BLaER1 treated with 17β-estradiol and CSF1 and Interleukin-3, amounts not matched to agents 10 nM and 100 nM (cell line): ENCODE data around the gene SUSD2.
A peak's percentile ranks its signal among the peaks of the same experiment; 100 is the strongest.
"Not testable (repeated sequence)": the region's sequence is repeated elsewhere in the genome, so short reads cannot be mapped to it uniquely, and the experiment has no call there.

Experiments
- H3K27ac ChIP-seq, 11 experiments: shearing (Covaris generic); formaldehyde crosslinking; 2 replicates each; pipeline ENCODE4 v1.8.1; 2022
- H3K27me3 ChIP-seq, 11 experiments: shearing (Covaris generic); formaldehyde crosslinking; 2 replicates each; pipeline ENCODE4 v1.8.1; 2022
- H3K36me3 ChIP-seq, 11 experiments: shearing (Covaris generic); formaldehyde crosslinking; 2 replicates each; pipeline ENCODE4 v1.8.1; 2022
- H3K4me1 ChIP-seq, 10 experiments: shearing (Covaris generic); formaldehyde crosslinking; 2 replicates each; pipeline ENCODE4 v1.8.1; 2022
- H3K4me2 ChIP-seq, 11 experiments: shearing (Covaris generic); formaldehyde crosslinking; 2 replicates each; pipeline ENCODE4 v1.8.1; 2022
- H3K4me3 ChIP-seq, 10 experiments: shearing (Covaris generic); formaldehyde crosslinking; 2 replicates each; pipeline ENCODE4 v1.8.1; 2022
- H3K9ac ChIP-seq, 11 experiments: shearing (Covaris generic); formaldehyde crosslinking; 2 replicates each; pipeline ENCODE4 v1.8.1; 2022
- H3K9me3 ChIP-seq, 11 experiments: shearing (Covaris generic); formaldehyde crosslinking; replicated peaks in 1 of 11; 2 replicates each; pipeline ENCODE4 v1.8.1; 2022
- H4K20me1 ChIP-seq, 11 experiments: shearing (Covaris generic); formaldehyde crosslinking; 2 replicates each; pipeline ENCODE4 v1.8.1; 2022
- Cebpa-rat ChIP-seq, 11 experiments: shearing (Covaris generic); IDR thresholded peaks; 2 replicates each; pipeline ENCODE4 v1.8.1; 2022

Gene SUSD2

DNA sequence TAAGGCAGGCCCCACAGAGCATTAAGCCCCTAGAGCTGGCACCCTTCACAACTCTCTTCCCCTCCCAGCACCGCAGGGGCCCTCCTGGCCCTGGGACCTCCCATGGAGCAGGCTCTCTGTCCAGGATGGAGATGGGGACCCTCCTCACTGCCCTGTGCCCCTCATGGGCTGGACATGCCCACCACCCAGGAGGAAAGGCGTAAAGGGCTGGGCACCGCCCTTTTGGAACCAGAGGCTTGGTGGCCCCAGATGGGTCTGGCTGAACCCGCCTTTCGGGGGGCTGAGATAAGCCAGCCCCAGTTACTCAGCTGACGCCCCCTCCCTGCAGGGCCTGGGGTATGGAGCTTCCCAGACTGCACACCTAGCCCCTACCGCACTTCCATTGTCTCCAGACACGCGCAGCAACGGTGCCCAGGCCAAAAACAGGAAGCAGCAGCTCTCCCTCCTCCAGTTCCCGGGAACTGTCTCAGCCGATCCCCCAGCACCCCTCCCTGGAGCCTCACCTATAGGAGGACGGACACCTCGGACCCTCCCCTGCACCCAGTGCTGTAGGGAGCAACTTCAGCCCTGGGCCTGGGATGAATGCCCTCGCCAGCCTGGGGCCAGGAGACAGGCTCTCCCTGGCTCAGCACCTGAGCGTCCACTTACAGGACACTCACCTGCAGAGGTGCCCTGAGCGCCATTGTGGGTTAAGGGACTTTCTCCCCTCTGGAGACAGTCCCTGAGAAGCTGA lies 1.6 kb upstream of the SUSD2 start:
- Histone ChIP-seq H3K27me3 (no peaks in the 10 kb centered on the region), H3K4me3 (no peak overlapping the region), H3K4me2 (no peak overlapping the region), H3K36me3 (peaks cover 14 to 53% (median 40%) of the 10 kb centered on the region in 11 experiments; a peak in 21 of 22 replicates), H4K20me1 (peaks cover 0 to 58% (median 18%) of the 10 kb centered on the region in 11 experiments; a peak in 18 of 22 replicates), H3K27ac (no peak overlapping the region), H3K4me1 (peaks cover 12 to 32% (median 22%) of the 10 kb centered on the region in 10 experiments), H3K9ac (no peak overlapping the region), H3K9me3 (no peaks in the 10 kb centered on the region)
- TF ChIP-seq Cebpa-rat (IDR thresholded peaks at IDR 0.05) = no peak

DNA sequence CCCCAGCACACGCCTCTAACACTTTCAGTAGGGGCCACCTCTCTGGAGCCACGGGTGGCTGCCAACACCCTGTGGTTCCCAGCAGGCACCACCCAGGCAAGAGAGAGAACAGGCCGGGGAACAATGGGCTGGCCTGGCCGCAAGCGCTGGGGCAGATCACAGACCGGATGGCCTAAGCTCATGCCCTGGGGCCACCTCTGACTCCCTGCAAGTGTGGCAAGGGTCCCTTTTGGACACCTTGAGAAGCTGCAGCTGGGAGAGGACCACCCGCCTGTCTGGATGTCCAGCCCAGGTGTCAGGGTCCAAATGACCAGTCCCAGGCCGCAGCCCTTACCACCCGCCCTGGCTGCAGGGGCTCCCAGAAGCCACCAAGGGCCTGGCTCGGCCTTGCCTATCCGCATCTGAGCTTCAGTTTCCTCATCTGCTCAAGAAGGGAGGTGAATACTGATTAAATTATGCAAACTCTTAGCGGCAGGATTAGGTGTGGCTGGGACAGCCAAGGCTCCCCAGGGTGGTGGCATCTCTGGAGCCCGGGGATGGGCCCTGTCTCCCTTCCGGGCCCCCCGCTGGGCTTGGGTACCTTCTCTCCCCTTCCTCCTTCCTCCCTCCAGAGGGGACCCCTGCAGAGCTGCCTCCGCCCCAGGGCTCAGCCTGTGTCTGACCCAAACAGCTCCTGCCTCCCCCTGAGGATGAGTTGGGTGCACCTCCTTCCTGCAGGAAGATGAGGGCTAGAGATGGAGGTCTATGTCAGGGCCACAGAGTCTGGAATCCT lies 785 bp upstream of the SUSD2 start:
- Histone ChIP-seq H3K9me3 (no peaks in the 10 kb centered on the region), H3K9ac (no peak overlapping the region), H3K36me3 (peaks cover 14 to 45% (median 33%) of the 10 kb centered on the region in 11 experiments; a peak in 21 of 22 replicates), H3K4me2 (no peak overlapping the region), H3K4me3 (no peak overlapping the region), H3K27ac (no peak overlapping the region), H3K27me3 (no peaks in the 10 kb centered on the region), H3K4me1 (peaks cover 12 to 29% (median 21%) of the 10 kb centered on the region in 10 experiments), H4K20me1 (peaks cover 0 to 49% (median 10%) of the 10 kb centered on the region in 11 experiments; a peak in 15 of 22 replicates)
- no peak for TF ChIP-seq Cebpa-rat (IDR thresholded peaks at IDR 0.05)

DNA sequence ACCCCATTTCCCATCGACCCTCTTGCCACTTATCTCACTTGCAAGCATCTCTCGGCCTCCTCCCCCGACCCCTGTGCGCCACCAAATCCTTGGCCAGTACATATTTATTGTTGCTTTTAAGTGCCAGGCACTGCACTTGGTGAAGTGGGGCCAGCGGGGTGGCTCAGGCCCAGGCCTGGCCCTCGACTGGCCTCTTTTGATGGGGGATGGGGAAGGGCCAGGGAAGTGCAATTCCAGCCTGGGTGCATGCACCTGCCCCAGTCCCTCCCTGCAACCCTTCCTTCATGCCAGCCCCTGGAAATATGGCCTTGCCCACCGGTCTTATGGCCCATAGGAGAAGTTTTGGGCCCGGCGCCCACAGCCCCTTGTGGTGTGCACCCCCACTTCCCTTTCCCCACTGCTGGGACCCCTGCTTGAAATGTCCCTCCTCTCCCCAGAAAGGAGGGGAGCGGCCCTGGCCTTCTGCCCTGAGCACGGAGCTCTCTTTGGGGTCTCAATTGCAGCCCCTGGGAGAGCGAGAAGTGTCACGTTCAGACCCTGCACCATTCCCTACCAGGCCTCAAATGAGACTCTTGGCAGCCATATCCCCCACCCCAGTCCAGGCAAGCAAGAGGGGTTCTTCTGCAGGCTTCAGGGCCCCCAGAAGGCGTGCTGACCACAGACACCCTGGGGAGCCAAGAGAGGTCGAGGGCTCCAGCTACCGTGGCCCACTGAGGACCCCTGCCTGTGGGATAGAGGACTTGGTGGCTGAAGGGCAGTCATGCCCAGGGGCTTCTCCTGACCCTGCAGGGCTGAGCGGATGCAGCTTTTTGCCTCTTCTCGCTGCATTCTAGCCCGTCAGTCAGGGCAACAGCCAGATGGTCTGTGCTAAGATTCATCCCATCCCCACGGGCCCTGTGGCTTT lies 961 bp downstream of the SUSD2 start:
- H3K9ac ChIP-seq = 0 out of 22 replicates have a peak overlapping the region, but pooled peaks of 2 of the 11 experiments have one; percentile 4 to 42
- H3K4me2 ChIP-seq = peak overlapping the region in 8 of 11 experiments; percentile 2 to 70 (median 64); a peak in 14 of 22 replicates

DNA sequence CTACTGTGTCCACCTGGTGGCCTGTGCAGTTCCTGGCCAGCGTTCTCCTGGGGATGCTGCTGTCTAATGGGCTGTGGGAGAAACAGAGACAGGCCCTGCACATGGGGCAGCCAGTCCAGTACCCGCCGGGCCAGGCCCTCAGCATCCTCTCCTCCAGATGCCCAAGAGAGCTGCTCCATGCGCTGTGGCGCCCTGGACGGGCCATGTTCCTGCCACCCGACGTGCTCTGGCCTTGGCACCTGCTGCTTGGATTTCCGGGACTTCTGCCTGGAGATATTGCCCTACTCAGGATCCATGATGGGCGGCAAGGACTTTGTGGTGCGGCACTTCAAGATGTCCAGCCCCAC lies 1.6 kb downstream of the SUSD2 start:
- H3K27me3 ChIP-seq, H3K4me3 ChIP-seq, H3K27ac ChIP-seq, H3K9me3 ChIP-seq: not testable (repeated sequence)
- Histone ChIP-seq H3K36me3 (peaks cover 4 to 23% (median 12%) of the 10 kb centered on the region in 11 experiments; a peak in 17 of 22 replicates), H3K4me1 (peaks cover 12 to 29% (median 21%) of the 10 kb centered on the region in 10 experiments), H3K9ac (peak overlapping the region in 1 of 11 experiments; percentile 11; a peak in 2 of 22 replicates), H3K4me2 (peak overlapping the region in 9 of 11 experiments; percentile 2 to 70 (median 63); a peak in 17 of 22 replicates), H4K20me1 (peaks cover 0 to 29% (median 0%) of the 10 kb centered on the region in 11 experiments; a peak in 6 of 22 replicates)

More for the DNA sequence above, 961 bp downstream of the SUSD2 start:
- no peak overlapping the region for H3K4me3 ChIP-seq
- H3K4me1 ChIP-seq = peaks cover 12 to 29% (median 21%) of the 10 kb centered on the region in 10 experiments
- H3K9me3 ChIP-seq = no peaks in the 10 kb centered on the region
- peaks cover 0 to 32% (median 2%) of the 10 kb centered on the region in 11 experiments; a peak in 7 of 22 replicates for H4K20me1 ChIP-seq
- H3K27ac ChIP-seq = no peak overlapping the region
- H3K27me3 ChIP-seq = no peaks in the 10 kb centered on the region
- H3K36me3 ChIP-seq = peaks cover 4 to 27% (median 15%) of the 10 kb centered on the region in 11 experiments; a peak in 20 of 22 replicates
- no peak for TF ChIP-seq Cebpa-rat (IDR thresholded peaks at IDR 0.05)

DNA sequence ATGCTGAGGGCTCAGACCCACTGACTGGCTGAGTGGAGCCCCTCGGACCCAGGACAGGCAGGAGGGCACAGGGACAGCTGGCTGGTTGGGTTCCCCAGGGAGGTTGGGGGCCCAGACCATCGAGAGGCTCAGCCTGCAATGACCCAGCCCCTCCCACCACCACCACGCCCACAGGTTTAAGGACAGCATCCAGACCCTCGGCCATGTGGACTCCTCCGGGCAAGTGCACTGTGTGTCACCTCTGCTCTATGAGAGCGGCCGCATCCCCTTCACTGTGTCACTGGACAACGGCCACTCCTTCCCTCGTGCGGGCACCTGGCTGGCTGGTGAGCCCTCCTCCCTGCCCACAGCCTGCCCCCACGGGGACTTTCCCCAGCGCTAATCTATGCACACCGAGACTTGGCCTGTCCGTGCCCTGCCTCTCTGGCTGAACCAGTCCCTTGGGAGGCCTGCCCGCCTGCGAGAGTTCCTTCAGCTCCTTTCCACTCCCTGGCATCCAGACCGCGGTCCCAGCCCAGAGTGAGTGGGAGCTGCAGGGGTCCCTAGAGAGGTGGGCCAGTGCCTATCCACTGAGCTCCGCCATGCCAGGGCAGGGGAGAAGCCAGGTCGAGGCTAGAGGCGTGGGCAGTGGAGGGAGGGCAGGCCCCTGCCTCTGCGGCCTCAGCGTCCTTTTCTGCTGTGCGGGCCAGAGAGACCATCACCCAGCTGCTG lies 2.2 kb downstream of the SUSD2 start:
- no peak for TF ChIP-seq Cebpa-rat (IDR thresholded peaks at IDR 0.05)
- peaks cover 0 to 23% (median 0%) of the 10 kb centered on the region in 11 experiments; a peak in 5 of 22 replicates for H4K20me1 ChIP-seq
- peaks cover 12 to 25% (median 21%) of the 10 kb centered on the region in 10 experiments for H3K4me1 ChIP-seq
- H3K27ac ChIP-seq = no peak overlapping the region
- H3K27me3 ChIP-seq = no peaks in the 10 kb centered on the region
- H3K4me3 ChIP-seq = no peak overlapping the region
- H3K36me3 ChIP-seq = peaks cover 0 to 17% (median 7%) of the 10 kb centered on the region in 11 experiments; a peak in 10 of 22 replicates
- peak overlapping the region; percentile 39 to 70 (median 60) for H3K4me2 ChIP-seq
- no peaks in the 10 kb centered on the region for H3K9me3 ChIP-seq
- H3K9ac ChIP-seq = peak overlapping the region in 5 of 11 experiments; percentile 11 to 31 (median 26); a peak in 7 of 22 replicates

DNA sequence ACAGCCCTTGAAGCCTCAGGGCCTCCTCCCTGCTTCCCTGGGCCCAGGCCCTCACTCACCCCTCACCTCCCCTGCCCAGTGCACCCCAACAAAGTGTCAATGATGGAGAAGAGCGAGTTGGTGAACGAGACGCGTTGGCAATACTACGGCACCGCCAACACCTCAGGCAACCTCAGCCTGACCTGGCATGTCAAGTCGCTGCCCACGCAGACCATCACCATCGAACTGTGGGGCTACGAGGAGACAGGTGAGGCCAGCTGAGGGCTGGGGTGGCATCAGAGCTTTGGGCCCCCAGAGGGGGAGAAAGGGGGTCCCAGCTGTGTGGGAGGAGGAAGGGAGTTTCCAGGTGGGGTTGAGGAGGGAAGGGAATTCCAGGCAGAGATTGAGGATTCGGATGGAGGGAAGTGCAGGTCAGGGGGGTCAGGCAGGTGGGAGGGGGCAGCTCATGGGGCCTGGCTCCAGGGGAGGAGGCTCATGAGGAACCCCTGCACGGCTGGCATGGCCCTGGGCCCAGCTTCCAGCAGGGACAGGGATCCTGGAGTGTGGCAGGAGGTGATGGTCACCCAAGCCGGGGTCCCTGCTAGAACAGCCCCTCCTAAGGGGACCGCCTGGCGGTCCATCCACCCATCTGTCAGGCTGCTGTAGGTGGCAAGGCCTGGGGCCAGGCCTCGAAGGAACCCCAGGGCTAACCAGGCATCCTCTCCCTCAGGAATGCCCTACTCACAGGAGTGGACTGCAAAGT lies 2.9 kb downstream of the SUSD2 start:
- H3K9ac ChIP-seq = peak overlapping the region in 1 of 11 experiments; percentile 26; a peak in 3 of 22 replicates

DNA sequence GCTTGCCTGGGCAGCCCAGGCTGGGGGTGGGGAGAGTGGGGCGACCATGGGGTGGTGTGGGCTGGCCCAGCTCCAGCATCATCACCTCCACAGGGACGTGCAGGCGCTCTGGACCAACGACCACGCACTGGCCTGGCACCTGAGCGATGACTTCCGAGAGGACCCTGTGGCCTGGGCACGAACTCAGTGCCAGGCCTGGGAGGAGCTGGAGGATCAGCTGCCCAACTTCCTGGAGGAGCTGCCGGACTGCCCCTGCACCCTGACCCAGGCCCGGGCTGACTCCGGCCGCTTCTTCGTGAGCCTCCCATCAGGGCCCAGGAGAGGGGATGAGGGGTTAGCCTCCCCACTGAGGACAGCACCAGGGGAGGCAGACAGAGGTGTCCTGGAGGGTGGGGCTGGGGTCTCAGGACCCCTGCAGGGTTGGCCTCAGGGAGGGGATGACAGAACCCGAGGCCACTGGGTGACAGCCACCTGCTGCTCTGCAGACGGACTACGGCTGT lies 3.8 kb downstream of the SUSD2 start:
- H3K27ac ChIP-seq = no peak overlapping the region
- no peaks in the 10 kb centered on the region for H3K9me3 ChIP-seq
- no peak for TF ChIP-seq Cebpa-rat (IDR thresholded peaks at IDR 0.05)
- H3K36me3 ChIP-seq = peaks cover 0 to 2% (median 0%) of the 10 kb centered on the region in 11 experiments; a peak in 1 of 22 replicates
- peaks cover 0 to 10% (median 0%) of the 10 kb centered on the region in 11 experiments; a peak in 1 of 22 replicates for H4K20me1 ChIP-seq
- H3K9ac ChIP-seq = no peak overlapping the region
- H3K4me3 ChIP-seq = no peak overlapping the region
- peaks cover 16 to 34% (median 28%) of the 10 kb centered on the region in 10 experiments for H3K4me1 ChIP-seq
- H3K4me2 ChIP-seq = no peak overlapping the region
- H3K27me3 ChIP-seq = no peaks in the 10 kb centered on the region

More for the DNA sequence above, 2.9 kb downstream of the SUSD2 start:
- Histone ChIP-seq H3K4me1 (peaks cover 12 to 25% (median 22%) of the 10 kb centered on the region in 10 experiments), H3K36me3 (peaks cover 0 to 10% (median 6%) of the 10 kb centered on the region in 11 experiments; a peak in 3 of 22 replicates), H3K27me3 (no peaks in the 10 kb centered on the region), H3K4me2 (peak overlapping the region; percentile 39 to 70 (median 60); a peak in 21 of 22 replicates), H3K27ac (no peak overlapping the region), H4K20me1 (peaks cover 0 to 18% (median 0%) of the 10 kb centered on the region in 11 experiments; a peak in 5 of 22 replicates), H3K4me3 (no peak overlapping the region), H3K9me3 (no peaks in the 10 kb centered on the region)
- TF ChIP-seq Cebpa-rat (IDR thresholded peaks at IDR 0.05) = no peak
